ENCODE results near the gene PXDN. TPM values are rescaled to one million over a fixed set of nuclear protein-coding genes. Genes with fewer than 3 reads are reported as not detected.

The PXDN gene
- total RNA-seq, 1 donor from 2014 or later, result 459 TPM

DNA sequence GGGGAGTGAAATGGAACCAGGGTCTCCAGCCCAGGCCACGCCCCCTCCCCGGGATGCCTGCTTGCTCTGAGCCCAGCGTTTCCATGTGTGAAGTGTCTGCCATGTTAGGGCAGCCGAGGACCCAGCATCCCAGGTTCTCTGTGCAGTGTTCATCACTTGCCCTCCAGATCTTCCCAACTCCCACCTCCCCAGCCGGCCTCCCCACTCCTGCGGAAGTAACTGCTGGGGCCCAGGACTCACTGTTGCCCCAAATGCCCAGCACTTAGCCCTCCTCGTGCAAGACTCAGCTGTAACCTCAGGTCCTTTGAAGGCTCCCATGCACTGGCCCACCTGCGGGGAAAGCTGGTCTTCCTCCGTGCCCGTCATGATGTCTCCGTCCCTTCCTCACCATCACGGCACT is 9.7 kb upstream of the PXDN start:
- DNase-seq (ENCODE audit: extremely low spot score, unreplicated experiment), result no peak
- Mint-ChIP-seq H3K4me3 (ENCODE audit: unreplicated experiment) (no peak overlapping the region), H3K27me3 (ENCODE audit: unreplicated experiment) (peaks cover 6% of the 10 kb centered on the region)

DNA sequence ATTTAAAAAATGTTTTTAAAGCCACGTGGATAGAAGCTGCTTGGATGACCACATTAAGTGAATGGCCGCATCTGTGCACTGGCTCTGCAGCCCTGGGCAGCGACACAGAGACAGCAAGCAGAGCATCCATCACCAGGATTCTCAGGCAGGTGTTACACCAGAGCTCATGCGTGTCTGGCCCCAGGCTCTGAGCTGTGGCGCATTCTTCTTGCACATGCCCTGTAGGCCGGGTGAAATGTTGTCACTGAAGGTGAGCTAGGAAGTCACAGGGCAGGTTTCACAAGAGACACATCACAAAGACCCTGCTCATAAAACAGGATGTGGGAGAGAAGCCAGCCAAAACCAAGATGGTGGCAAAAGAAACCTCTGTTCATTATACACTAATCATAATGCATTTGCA is 8.4 kb upstream of the PXDN start:
- peaks cover 13% of the 10 kb centered on the region for H3K4me1 Mint-ChIP-seq (ENCODE audit: unreplicated experiment)
- no peak for DNase-seq (ENCODE audit: extremely low spot score, unreplicated experiment)
- H3K4me3 Mint-ChIP-seq (ENCODE audit: unreplicated experiment), result no peak overlapping the region
- no peaks in the 10 kb centered on the region for H3K36me3 Mint-ChIP-seq (ENCODE audit: unreplicated experiment)
- H3K27ac Mint-ChIP-seq (ENCODE audit: unreplicated experiment), result no peak overlapping the region
- H3K27me3 Mint-ChIP-seq (ENCODE audit: unreplicated experiment), result peaks cover 6% of the 10 kb centered on the region
- TF ChIP-seq, protein P1, sequence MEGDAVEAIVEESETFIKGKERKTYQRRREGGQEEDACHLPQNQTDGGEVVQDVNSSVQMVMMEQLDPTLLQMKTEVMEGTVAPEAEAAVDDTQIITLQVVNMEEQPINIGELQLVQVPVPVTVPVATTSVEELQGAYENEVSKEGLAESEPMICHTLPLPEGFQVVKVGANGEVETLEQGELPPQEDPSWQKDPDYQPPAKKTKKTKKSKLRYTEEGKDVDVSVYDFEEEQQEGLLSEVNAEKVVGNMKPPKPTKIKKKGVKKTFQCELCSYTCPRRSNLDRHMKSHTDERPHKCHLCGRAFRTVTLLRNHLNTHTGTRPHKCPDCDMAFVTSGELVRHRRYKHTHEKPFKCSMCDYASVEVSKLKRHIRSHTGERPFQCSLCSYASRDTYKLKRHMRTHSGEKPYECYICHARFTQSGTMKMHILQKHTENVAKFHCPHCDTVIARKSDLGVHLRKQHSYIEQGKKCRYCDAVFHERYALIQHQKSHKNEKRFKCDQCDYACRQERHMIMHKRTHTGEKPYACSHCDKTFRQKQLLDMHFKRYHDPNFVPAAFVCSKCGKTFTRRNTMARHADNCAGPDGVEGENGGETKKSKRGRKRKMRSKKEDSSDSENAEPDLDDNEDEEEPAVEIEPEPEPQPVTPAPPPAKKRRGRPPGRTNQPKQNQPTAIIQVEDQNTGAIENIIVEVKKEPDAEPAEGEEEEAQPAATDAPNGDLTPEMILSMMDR (IDR thresholded peaks at IDR 0.05), result no peak
- H3K9me3 Mint-ChIP-seq (ENCODE audit: unreplicated experiment), result no peaks in the 10 kb centered on the region

More for the DNA sequence above, 9.7 kb upstream of the PXDN start:
- Mint-ChIP-seq H3K4me1 (ENCODE audit: unreplicated experiment) (peaks cover 13% of the 10 kb centered on the region), H3K9me3 (ENCODE audit: unreplicated experiment) (no peaks in the 10 kb centered on the region), H3K36me3 (ENCODE audit: unreplicated experiment) (no peaks in the 10 kb centered on the region), H3K27ac (ENCODE audit: unreplicated experiment) (no peak overlapping the region)
- TF ChIP-seq, protein P1 (IDR thresholded peaks at IDR 0.05), result no peak

DNA sequence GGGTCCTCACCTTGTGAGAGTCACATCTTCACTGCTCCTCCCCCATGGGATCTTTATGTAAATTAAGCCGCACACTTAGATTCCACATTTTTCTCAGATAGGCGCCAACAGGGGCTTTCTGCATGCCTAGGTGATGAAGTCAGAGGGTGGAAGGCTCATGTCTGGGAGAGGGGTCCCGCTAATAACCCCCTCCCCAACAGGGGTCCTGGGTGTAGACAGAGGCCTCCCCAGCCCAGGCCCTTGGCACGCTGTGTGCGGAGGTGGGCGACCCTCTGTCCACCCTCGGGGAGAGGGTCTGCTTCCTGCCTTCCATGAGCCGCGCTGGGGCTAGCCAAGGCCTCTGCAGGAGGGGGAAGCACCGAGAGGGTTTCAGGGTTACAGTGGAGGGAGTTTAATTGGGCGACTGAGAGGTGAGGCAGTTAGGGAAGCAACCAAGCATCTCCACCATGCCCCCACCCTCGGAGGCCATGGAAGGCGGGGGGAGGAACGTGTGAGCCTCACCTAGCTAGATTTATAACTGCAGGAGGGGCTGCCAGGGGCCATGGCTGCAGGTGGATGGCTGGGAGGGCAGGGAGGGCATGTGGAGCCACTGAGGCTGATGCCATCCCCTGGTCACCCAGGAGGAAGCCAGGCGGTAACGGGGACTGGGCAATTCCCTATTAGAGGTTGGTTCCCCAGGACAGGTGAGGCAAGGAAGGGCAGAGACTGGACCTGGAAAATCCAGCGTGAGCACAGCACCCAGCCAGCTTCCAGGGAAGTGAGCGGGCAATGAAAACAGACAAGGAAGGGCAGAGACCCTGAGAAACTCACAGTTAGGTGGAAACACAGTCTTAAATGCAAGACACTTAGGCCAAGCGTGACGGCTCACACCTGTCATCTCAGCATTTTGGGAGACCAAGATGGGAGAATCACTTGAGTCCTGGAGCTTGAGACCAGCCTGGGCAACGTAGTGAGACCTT is 7.7 kb upstream of the PXDN start:
- Mint-ChIP-seq H3K27ac (ENCODE audit: unreplicated experiment) (no peak overlapping the region), H3K4me3 (ENCODE audit: unreplicated experiment) (no peak overlapping the region), H3K27me3 (ENCODE audit: unreplicated experiment) (peaks cover 6% of the 10 kb centered on the region), H3K4me1 (ENCODE audit: unreplicated experiment) (peaks cover 13% of the 10 kb centered on the region), H3K36me3 (ENCODE audit: unreplicated experiment) (no peaks in the 10 kb centered on the region), H3K9me3 (ENCODE audit: unreplicated experiment) (no peaks in the 10 kb centered on the region)
- no peak for DNase-seq (ENCODE audit: extremely low spot score, unreplicated experiment)
- TF ChIP-seq, protein P1 (IDR thresholded peaks at IDR 0.05), result no peak

DNA sequence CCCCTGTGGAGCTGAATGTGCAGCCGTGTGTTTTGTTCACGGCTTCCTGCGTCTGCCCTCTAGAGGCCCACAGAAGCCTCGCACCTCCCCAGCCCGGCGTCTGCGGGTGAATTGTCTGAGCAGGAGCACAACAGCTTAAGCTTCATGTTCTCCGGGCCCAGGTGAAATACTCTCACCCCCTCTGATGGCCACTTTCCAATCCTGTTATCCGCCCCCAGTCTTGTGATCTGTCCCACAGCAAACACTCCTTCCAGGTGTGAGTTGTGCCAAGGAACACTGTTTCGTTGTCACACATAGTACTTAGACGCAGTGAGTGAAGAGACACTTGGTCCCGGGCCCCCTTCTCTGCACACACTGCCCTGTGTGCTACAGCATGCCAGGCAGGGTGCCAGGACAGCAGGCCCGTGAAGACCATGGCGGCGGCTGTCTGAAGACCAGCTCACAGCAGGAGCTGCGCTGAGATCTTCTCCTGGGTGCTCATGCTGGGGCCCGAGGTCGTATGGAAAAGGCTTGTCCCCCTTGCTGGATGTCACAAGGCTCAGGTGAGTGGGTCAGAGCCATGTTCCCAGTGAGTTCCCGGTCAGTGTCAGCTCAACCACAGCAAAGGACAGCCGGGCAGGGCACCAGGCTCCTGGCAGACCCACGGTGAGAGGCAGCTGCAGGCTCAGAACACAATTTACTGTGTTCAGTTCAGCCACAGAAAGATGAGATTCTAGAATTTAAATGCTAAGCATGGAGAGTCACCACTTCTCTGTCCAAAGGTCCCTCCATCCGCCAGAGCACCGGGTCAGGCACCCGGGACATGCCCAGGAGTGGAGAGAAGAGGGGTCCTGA is 6.8 kb upstream of the PXDN start:
- no peak overlapping the region for H3K27ac Mint-ChIP-seq (ENCODE audit: unreplicated experiment)
- peaks cover 13% of the 10 kb centered on the region for H3K4me1 Mint-ChIP-seq (ENCODE audit: unreplicated experiment)
- H3K27me3 Mint-ChIP-seq (ENCODE audit: unreplicated experiment), result peaks cover 6% of the 10 kb centered on the region
- no peak overlapping the region for H3K4me3 Mint-ChIP-seq (ENCODE audit: unreplicated experiment)
- DNase-seq (ENCODE audit: extremely low spot score, unreplicated experiment), result peak; percentile 90
- H3K36me3 Mint-ChIP-seq (ENCODE audit: unreplicated experiment), result no peaks in the 10 kb centered on the region
- TF ChIP-seq, protein P1 (IDR thresholded peaks at IDR 0.05), result peak; percentile 89
- no peaks in the 10 kb centered on the region for H3K9me3 Mint-ChIP-seq (ENCODE audit: unreplicated experiment)

All from osteocyte (in vitro differentiated cells).